IMR-90 (cell line): ENCODE results near the gene NTNG2.

ENCODE experiments used
- CEBPB ChIP-seq: IDR thresholded peaks from 2 replicates; pipeline ENCODE4 v1.6.1; 2012; ENCODE audit warnings: low read depth, low read length, improper control_type of control experiment
- ELK1 ChIP-seq: fragments of 150-350 bp; IDR thresholded peaks from 2 replicates; pipeline ENCODE4 v1.6.1; 2016; ENCODE audit warnings: low read depth, mild to moderate bottlenecking, low read length, moderate library complexity, borderline replicate concordance
- MAZ ChIP-seq: IDR thresholded peaks from 2 replicates; pipeline ENCODE4 v1.6.1; 2012; ENCODE audit warnings: low read depth, mild to moderate bottlenecking, low read length, improper control_type of control experiment, moderate library complexity, borderline replicate concordance
- NFE2L2 ChIP-seq: fragments of 150-350 bp; IDR thresholded peaks from 2 replicates; pipeline ENCODE4 v1.6.1; 2016; ENCODE audit warnings: low read depth, mild to moderate bottlenecking, low read length
- POLR2A ChIP-seq: IDR thresholded peaks from 2 replicates; pipeline ENCODE4 v1.6.1; 2012; ENCODE audit warnings: mild to moderate bottlenecking, low read depth, low read length
- RFX5 ChIP-seq: IDR thresholded peaks from 2 replicates; pipeline ENCODE4 v1.8.0; 2012; ENCODE audit warnings: low read depth, mild to moderate bottlenecking, low read length, moderate library complexity
- TF ChIP-seq, protein P1 (sequence below): conservative IDR thresholded peaks from 2 replicates; pipeline ENCODE4 v1.5.1; 2012; ENCODE audit warnings: mild to moderate bottlenecking, low read depth, low read length, improper control_type of control experiment
- TF ChIP-seq, protein P2 (sequence below): fragments of 150-350 bp; IDR thresholded peaks from 2 replicates; pipeline ENCODE4 v1.6.1; 2017; ENCODE audit warnings: mild to moderate bottlenecking, antibody characterized with exemption, low read length, low read depth

- no peak for TF ChIP-seq POLR2A
- TF ChIP-seq, protein P1, sequence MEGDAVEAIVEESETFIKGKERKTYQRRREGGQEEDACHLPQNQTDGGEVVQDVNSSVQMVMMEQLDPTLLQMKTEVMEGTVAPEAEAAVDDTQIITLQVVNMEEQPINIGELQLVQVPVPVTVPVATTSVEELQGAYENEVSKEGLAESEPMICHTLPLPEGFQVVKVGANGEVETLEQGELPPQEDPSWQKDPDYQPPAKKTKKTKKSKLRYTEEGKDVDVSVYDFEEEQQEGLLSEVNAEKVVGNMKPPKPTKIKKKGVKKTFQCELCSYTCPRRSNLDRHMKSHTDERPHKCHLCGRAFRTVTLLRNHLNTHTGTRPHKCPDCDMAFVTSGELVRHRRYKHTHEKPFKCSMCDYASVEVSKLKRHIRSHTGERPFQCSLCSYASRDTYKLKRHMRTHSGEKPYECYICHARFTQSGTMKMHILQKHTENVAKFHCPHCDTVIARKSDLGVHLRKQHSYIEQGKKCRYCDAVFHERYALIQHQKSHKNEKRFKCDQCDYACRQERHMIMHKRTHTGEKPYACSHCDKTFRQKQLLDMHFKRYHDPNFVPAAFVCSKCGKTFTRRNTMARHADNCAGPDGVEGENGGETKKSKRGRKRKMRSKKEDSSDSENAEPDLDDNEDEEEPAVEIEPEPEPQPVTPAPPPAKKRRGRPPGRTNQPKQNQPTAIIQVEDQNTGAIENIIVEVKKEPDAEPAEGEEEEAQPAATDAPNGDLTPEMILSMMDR, result no peak
- TF ChIP-seq MAZ, result no peak
- TF ChIP-seq, protein P2, sequence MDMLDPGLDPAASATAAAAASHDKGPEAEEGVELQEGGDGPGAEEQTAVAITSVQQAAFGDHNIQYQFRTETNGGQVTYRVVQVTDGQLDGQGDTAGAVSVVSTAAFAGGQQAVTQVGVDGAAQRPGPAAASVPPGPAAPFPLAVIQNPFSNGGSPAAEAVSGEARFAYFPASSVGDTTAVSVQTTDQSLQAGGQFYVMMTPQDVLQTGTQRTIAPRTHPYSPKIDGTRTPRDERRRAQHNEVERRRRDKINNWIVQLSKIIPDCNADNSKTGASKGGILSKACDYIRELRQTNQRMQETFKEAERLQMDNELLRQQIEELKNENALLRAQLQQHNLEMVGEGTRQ, result no peak
- TF ChIP-seq RFX5, result no peak
- no peak for TF ChIP-seq NFE2L2
- TF ChIP-seq ELK1, result no peak
- TF ChIP-seq CEBPB, result no peak
Observed at GRCh38 chr9:132267660-132268059, 105.8 kb downstream of the NTNG2 start.
